Skeletal muscle satellite cell (primary cell): ENCODE data around the gene POLR3G.

Experiments used
- H3K27me3 ChIP-seq: 2 replicates; pipeline ENCODE4 v1.7.0; 2013; ENCODE audit warnings: low read length; ENCODE audit not compliant: control insufficient read depth, insufficient read depth
- H3K36me3 ChIP-seq: 2 replicates; pipeline ENCODE4 v1.7.0; 2013; ENCODE audit warnings: mild to moderate bottlenecking, control low read depth, low read length; ENCODE audit not compliant: insufficient read depth
- H3K4me1 ChIP-seq: 2 replicates; pipeline ENCODE4 v1.7.0; 2013; ENCODE audit warnings: low read length; ENCODE audit not compliant: control insufficient read depth, insufficient read depth
- H3K4me2 ChIP-seq: 2 replicates; pipeline ENCODE4 v1.7.0; 2013; ENCODE audit warnings: mild to moderate bottlenecking, low read length
- H3K4me3 ChIP-seq: 2 replicates; pipeline ENCODE4 v1.7.0; 2013; ENCODE audit warnings: low read length
- H3K9ac ChIP-seq: 2 replicates; pipeline ENCODE4 v1.7.0; 2013; ENCODE audit warnings: mild to moderate bottlenecking, low read depth, low read length, moderate library complexity
- H3K9me3 ChIP-seq: replicated peaks from 2 replicates; pipeline ENCODE4 v1.7.0; 2013; ENCODE audit warnings: mild to moderate bottlenecking, control low read depth, low read length

POLR3G gene

GRCh38 chr5:90506221-90506620 lies 31.6 kb downstream of the POLR3G start:
- H3K27me3 ChIP-seq, result no peaks in the 10 kb centered on the region
- H3K36me3 ChIP-seq, result no peaks in the 10 kb centered on the region
- no peaks in the 10 kb centered on the region for H3K9me3 ChIP-seq
- H3K9ac ChIP-seq, result no peak overlapping the region
- H3K4me2 ChIP-seq, result no peak overlapping the region
- peaks cover 8% of the 10 kb centered on the region for H3K4me1 ChIP-seq
- no peak overlapping the region for H3K4me3 ChIP-seq

- no peak overlapping the region for H3K4me2 ChIP-seq
- H3K27me3 ChIP-seq, result no peaks in the 10 kb centered on the region
- peaks cover 3% of the 10 kb centered on the region for H3K4me1 ChIP-seq
- no peaks in the 10 kb centered on the region for H3K9me3 ChIP-seq
- no peak overlapping the region for H3K9ac ChIP-seq
- no peak overlapping the region for H3K4me3 ChIP-seq
- peaks cover 4% of the 10 kb centered on the region for H3K36me3 ChIP-seq
Measured at GRCh38 chr5:90510438-90510837, 35.8 kb downstream of the POLR3G start.

GRCh38 chr5:90514520-90514919 lies 39.9 kb downstream of the POLR3G start:
- H3K4me1 ChIP-seq, result peaks cover 9% of the 10 kb centered on the region
- H3K4me3 ChIP-seq, result no peak overlapping the region
- no peak overlapping the region for H3K9ac ChIP-seq
- H3K27me3 ChIP-seq, result no peaks in the 10 kb centered on the region
- peaks cover 24% of the 10 kb centered on the region for H3K36me3 ChIP-seq
- no peak overlapping the region for H3K4me2 ChIP-seq
- H3K9me3 ChIP-seq, result no peaks in the 10 kb centered on the region

GRCh38 chr5:90518661-90519060 lies 44.0 kb downstream of the POLR3G start:
- Histone ChIP-seq H3K9ac (no peak overlapping the region), H3K36me3 (peaks cover 59% of the 10 kb centered on the region), H3K9me3 (no peaks in the 10 kb centered on the region), H3K27me3 (no peaks in the 10 kb centered on the region), H3K4me1 (peaks cover 6% of the 10 kb centered on the region), H3K4me3 (no peak overlapping the region), H3K4me2 (no peak overlapping the region)

GRCh38 chr5:90519081-90519480 lies 44.4 kb downstream of the POLR3G start:
- H3K9ac ChIP-seq, result no peak overlapping the region
- no peak overlapping the region for H3K4me3 ChIP-seq
- no peak overlapping the region for H3K4me2 ChIP-seq
- H3K4me1 ChIP-seq, result peaks cover 6% of the 10 kb centered on the region
- H3K36me3 ChIP-seq, result peaks cover 63% of the 10 kb centered on the region
- no peaks in the 10 kb centered on the region for H3K27me3 ChIP-seq
- no peaks in the 10 kb centered on the region for H3K9me3 ChIP-seq

GRCh38 chr5:90528601-90529193 lies 54.0 kb downstream of the POLR3G start:
- peaks cover 15% of the 10 kb centered on the region for H3K36me3 ChIP-seq
- H3K9me3 ChIP-seq, result no peaks in the 10 kb centered on the region
- H3K9ac ChIP-seq, result peak overlapping the region; percentile 91
- peak overlapping the region; percentile 89 for H3K4me3 ChIP-seq
- H3K4me2 ChIP-seq, result peak overlapping the region; percentile 95
- peaks cover 25% of the 10 kb centered on the region for H3K4me1 ChIP-seq
- H3K27me3 ChIP-seq, result peaks cover 21% of the 10 kb centered on the region

- H3K4me2 ChIP-seq, result peak within 1 kb of the TSS; percentile 95
- H3K9ac ChIP-seq, result peak within 1 kb of the TSS; percentile 91
- peaks cover 8% of the 10 kb centered on the region for H3K36me3 ChIP-seq
- H3K9me3 ChIP-seq, result no peaks in the 10 kb centered on the region
- H3K27me3 ChIP-seq, result peaks cover 25% of the 10 kb centered on the region
- H3K4me3 ChIP-seq, result peak within 1 kb of the TSS; percentile 89
- H3K4me1 ChIP-seq, result peaks cover 25% of the 10 kb centered on the region
Measured at GRCh38 chr5:90529194-90529938, 54.7 kb downstream of the POLR3G start, which contains the start of gene LYSMD3. TSS of gene LYSMD3 (minus strand) at chr5:90529584. CDS start at chr5:90525289, 4,295 bp downstream.

- Histone ChIP-seq H3K27me3 (peaks cover 27% of the 10 kb centered on the region), H3K4me3 (peak overlapping the region; percentile 89), H3K9ac (peak overlapping the region; percentile 91), H3K4me1 (peaks cover 25% of the 10 kb centered on the region), H3K4me2 (peak overlapping the region; percentile 84), H3K36me3 (peaks cover under 1% of the 10 kb centered on the region), H3K9me3 (no peaks in the 10 kb centered on the region)
Measured at GRCh38 chr5:90529939-90530677, 55.4 kb downstream of the POLR3G start.

GRCh38 chr5:90530736-90531487 lies 56.2 kb downstream of the POLR3G start:
- Histone ChIP-seq H3K27me3 (peaks cover 33% of the 10 kb centered on the region), H3K4me3 (no peak overlapping the region), H3K9ac (no peak overlapping the region), H3K4me1 (peaks cover 25% of the 10 kb centered on the region), H3K9me3 (no peaks in the 10 kb centered on the region), H3K4me2 (peak overlapping the region; percentile 84), H3K36me3 (no peaks in the 10 kb centered on the region)

- no peaks in the 10 kb centered on the region for H3K9me3 ChIP-seq
- H3K9ac ChIP-seq, result no peak overlapping the region
- no peak overlapping the region for H3K4me2 ChIP-seq
Measured at GRCh38 chr5:90533794-90534193, 59.1 kb downstream of the POLR3G start.

GRCh38 chr5:90534922-90535321 lies 60.3 kb downstream of the POLR3G start:
- no peaks in the 10 kb centered on the region for H3K36me3 ChIP-seq
- H3K4me1 ChIP-seq, result peaks cover 5% of the 10 kb centered on the region
- H3K9ac ChIP-seq, result no peak overlapping the region
- H3K27me3 ChIP-seq, result peaks cover 46% of the 10 kb centered on the region
- H3K4me2 ChIP-seq, result no peak overlapping the region
- H3K4me3 ChIP-seq, result no peak overlapping the region
- H3K9me3 ChIP-seq, result no peaks in the 10 kb centered on the region

More at GRCh38 chr5:90533794-90534193, 59.1 kb downstream of the POLR3G start:
- Histone ChIP-seq H3K4me1 (peaks cover 5% of the 10 kb centered on the region), H3K27me3 (peaks cover 42% of the 10 kb centered on the region), H3K36me3 (no peaks in the 10 kb centered on the region), H3K4me3 (no peak overlapping the region)
